Stimulated activated naive CD8-positive, alpha-beta T cell treated with anti-CD3 and anti-CD28 coated beads, Interleukin-15, Interleukin-2, amounts not matched to agents 100 ng/mL and 50 ng/mL, for 24 hours (primary cell): ENCODE data around the gene MYCBPAP.

Experiments used
- H3K27ac Mint-ChIP-seq: one replicate; pipeline ENCODE4 v1.8.0; 2021; ENCODE audit warnings: mild to moderate bottlenecking, mixed read lengths
- H3K27me3 Mint-ChIP-seq: one replicate; pipeline ENCODE4 v1.8.0; 2021; ENCODE audit warnings: mixed read lengths
- H3K36me3 Mint-ChIP-seq: one replicate; pipeline ENCODE4 v1.8.0; 2021; ENCODE audit warnings: low read depth, mixed read lengths
- H3K4me1 Mint-ChIP-seq: one replicate; pipeline ENCODE4 v1.8.0; 2021; ENCODE audit warnings: low read depth, mixed read lengths
- H3K4me3 Mint-ChIP-seq: one replicate; pipeline ENCODE4 v1.8.0; 2021; ENCODE audit warnings: mild to moderate bottlenecking, mixed read lengths
- H3K9me3 Mint-ChIP-seq: one replicate; pipeline ENCODE4 v1.8.0; 2021; ENCODE audit warnings: mixed read lengths

Gene MYCBPAP

DNA sequence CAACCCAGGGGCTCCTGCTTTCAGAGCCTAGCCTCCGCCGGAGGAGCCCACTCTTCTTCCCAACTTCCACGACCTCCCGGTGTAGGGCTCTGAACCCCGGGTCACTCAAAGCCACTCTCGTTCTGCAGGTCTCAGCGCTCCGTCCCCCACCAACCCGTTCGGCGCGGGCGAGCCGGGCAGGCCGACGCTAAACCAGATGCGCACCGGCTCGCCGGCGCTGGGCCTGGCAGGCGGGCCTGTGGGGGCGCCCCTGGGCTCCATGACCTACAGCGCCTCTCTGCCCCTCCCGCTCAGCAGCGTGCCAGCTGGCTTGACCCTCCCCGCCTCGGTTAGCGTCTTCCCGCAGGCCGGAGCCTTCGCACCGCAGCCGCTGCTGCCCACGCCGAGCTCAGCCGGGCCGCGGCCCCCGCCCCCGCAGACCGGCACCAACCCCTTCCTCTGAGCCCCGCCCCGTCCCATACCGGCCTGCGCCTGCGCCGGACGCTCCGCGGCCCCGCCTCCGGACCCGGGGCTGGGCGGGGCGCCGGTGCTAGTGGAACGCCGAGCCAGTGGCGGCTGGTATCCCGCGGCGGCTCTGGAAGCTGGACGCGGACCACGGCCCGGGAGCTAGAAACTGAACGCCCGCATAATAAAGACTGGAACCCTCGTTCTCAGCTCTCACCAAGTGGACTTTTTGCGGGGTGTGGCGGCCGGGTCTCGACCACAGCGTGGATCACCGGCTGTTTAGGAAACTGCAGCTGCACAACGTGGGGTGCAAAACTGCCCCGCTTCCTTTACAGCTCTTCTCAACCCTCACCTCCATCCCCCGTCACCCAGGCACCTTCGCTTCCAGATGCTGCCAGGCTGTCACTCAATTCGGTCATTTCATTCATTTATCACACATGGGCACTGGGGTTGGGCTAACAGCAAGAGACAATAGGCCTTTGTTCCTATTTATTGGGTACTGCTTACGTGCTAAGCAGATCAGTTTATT, 33.8 kb downstream of the MYCBPAP start:
- H3K4me3 Mint-ChIP-seq: peak overlapping the region; percentile 76
- no peaks in the 10 kb centered on the region for H3K9me3 Mint-ChIP-seq
- no peak overlapping the region for H3K27ac Mint-ChIP-seq
- H3K4me1 Mint-ChIP-seq: peaks cover 20% of the 10 kb centered on the region
- H3K36me3 Mint-ChIP-seq: no peaks in the 10 kb centered on the region
- H3K27me3 Mint-ChIP-seq: peaks cover 6% of the 10 kb centered on the region

DNA sequence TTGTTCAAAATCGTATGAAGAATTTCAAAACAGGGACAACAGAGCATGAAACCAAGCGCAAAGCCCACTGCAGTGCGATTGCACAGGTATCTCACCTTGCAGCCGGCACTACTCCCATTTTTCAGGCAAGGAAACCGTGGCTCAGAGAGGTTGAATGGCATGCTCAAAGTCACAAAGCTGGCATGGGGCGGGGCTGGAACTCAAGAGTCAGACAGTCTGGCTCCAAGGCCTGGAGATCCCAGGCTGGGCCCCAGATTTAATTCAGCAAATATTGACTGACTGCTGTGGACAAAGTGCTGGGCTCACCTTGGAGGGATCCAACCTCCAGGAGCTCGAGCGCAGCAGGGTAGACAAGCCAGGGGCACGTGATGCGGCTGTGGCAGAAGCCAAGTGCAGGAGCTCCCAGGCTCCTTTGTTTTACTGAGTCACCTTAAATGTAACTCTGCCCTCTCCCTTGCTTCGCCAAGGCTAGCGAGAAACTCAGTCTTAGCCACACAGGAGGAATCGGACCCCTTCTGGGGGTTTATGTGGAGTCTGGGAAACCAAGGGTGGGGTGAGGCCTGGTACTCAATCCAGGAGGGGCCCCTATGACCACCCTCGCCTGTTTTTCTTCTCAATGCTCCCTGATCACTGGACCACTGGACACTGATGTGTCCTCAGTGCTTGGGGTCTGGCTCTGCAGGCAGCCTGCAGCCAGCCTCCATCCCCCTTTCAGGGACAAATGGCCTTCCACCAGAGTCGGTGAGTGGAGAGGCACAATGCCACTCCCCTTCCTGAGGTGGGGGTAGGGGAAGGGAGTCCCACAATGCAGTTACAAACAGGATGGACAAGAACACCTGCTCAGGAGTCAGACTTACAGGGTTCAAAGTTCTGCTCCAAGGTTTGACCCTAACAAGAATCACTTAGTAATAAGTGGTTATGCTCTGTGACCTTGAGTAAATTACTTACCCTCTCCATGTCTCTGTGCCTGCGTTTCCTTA, 34.8 kb downstream of the MYCBPAP start:
- peak overlapping the region; percentile 17 for H3K27ac Mint-ChIP-seq
- peaks cover 20% of the 10 kb centered on the region for H3K4me1 Mint-ChIP-seq
- no peaks in the 10 kb centered on the region for H3K36me3 Mint-ChIP-seq
- peak overlapping the region; percentile 76 for H3K4me3 Mint-ChIP-seq
- no peaks in the 10 kb centered on the region for H3K9me3 Mint-ChIP-seq
- peaks cover 6% of the 10 kb centered on the region for H3K27me3 Mint-ChIP-seq

DNA sequence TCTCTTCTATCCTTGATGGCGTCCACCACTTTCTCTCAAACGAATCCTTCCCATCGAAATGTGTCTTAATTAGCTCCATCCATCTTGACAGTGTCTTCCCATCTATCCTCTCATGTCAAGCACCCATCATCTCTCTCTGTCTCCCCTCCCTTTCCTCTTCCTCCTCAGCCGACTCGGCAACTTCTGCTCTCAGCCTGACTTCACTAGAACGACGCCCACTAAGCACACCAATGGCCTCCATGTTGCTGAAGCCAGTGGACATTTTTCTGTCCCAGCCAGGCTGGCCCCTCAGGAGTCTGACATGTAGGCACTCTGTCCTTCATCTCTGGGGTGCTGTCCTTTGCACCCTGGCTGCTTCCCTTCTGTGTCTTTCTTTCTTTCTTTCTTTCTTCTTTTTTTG, 36.3 kb downstream of the MYCBPAP start:
- no peak overlapping the region for H3K4me3 Mint-ChIP-seq
- H3K36me3 Mint-ChIP-seq: no peaks in the 10 kb centered on the region
- H3K27me3 Mint-ChIP-seq: peaks cover 6% of the 10 kb centered on the region
- no peaks in the 10 kb centered on the region for H3K9me3 Mint-ChIP-seq
- H3K27ac Mint-ChIP-seq: no peak overlapping the region
- H3K4me1 Mint-ChIP-seq: peaks cover 20% of the 10 kb centered on the region

DNA sequence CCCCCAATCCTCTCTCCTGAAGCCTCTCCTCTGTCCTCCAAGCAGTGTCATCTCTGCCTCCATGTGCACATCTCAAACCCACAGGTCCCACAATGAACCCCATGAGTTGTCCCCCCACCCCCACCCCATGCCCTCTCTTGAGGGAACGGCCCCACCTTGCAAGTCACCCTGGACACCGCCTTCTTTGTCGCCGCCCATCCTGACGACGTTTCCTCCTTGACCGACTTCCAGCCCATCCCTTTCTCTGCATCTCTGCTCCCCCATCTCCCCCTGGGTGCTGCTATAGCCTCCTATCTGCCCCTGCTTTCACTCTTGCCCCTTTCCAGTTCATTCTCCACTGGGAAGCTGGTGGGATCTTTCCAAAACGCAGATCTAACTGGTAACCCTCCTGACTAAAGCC, 37.1 kb downstream of the MYCBPAP start:
- H3K9me3 Mint-ChIP-seq: no peaks in the 10 kb centered on the region
- H3K27ac Mint-ChIP-seq: no peak overlapping the region
- peaks cover 6% of the 10 kb centered on the region for H3K27me3 Mint-ChIP-seq
- H3K4me1 Mint-ChIP-seq: peaks cover 20% of the 10 kb centered on the region
- H3K36me3 Mint-ChIP-seq: no peaks in the 10 kb centered on the region
- H3K4me3 Mint-ChIP-seq: no peak overlapping the region

DNA sequence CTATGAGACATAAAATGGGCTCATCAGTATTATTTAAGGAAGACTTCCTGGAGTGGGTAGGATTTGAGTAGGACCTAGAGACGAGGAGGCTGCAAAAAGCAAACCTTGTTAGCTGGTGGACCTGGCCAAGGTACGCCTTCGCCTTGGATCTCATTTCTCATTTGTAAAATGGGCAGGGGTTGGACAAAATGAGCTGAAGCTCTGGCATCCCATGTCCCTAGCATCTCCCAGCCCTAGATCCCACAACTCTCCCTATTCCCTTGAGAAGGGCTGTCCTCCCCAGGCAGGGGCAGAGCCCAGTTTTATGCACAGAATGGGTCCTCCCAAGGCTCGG, 38.4 kb downstream of the MYCBPAP start:
- H3K27ac Mint-ChIP-seq: no peak overlapping the region
- H3K36me3 Mint-ChIP-seq: no peaks in the 10 kb centered on the region
- no peaks in the 10 kb centered on the region for H3K9me3 Mint-ChIP-seq
- H3K27me3 Mint-ChIP-seq: peaks cover 6% of the 10 kb centered on the region
- H3K4me3 Mint-ChIP-seq: peak overlapping the region; percentile 49
- H3K4me1 Mint-ChIP-seq: peaks cover 15% of the 10 kb centered on the region

DNA sequence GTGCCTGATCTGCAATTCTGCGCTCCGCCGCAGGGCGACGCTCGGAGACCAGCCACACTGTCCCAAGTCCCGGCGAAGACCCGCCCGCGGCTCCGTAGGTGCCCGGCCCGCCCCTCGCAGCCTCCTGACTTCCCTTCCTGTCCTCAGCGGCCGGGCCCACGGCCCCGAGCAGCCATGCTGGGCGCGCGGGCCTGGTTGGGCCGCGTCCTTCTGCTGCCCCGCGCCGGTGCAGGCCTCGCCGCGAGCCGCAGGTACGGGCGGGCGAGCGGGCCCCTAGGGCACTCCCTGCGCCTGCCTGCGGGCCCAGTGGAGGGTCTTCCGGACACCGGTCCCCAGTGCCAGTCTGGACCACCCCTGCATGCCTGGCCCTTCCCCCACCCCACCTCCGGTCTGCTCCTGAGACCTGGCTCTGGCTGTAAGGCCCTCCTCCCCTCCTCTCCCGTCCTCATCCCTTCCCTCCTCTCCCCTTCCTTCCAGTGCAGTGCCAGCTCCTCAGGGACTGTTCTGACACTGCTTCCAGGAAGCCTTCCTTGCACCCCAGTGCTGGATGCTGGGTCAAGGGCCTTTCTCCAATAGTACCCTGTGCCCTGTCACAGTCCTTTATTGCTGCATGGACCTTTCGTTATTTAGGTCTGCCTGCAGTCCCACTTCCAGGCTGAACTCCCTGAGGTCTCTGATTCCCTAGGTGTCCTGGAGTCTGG, 38.9 kb downstream of the MYCBPAP start, which contains the start of gene SPATA20:
SPATA20 (plus strand) TSS at position 140 of the 701 bp plus-strand sequence; CDS start at position 175, 35 bp downstream.
- H3K4me3 Mint-ChIP-seq: peak within 1 kb of the TSS; percentile 81
- H3K27ac Mint-ChIP-seq: peak within 1 kb of the TSS; percentile 31
- H3K4me1 Mint-ChIP-seq: peaks cover 13% of the 10 kb centered on the region
- H3K36me3 Mint-ChIP-seq: no peaks in the 10 kb centered on the region
- H3K27me3 Mint-ChIP-seq: peaks cover 6% of the 10 kb centered on the region
- H3K9me3 Mint-ChIP-seq: no peaks in the 10 kb centered on the region

DNA sequence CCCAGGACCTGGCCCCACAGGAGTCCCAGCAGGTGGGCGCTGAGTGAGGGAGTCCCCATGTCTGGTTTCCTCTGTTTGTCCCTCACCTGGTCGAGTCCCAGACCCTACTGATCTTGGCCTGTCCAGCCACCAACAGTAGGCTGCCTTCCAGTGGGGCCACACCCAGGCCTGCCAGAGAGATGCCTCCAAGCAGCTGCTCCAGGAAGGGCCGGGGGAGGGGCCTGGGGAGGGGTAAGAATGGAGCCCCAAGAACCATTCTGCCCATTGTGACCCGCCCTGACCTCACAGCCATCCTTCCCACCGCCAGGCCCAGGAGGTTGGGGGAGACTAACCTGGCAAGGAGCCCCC, 39.5 kb downstream of the MYCBPAP start:
- no peaks in the 10 kb centered on the region for H3K36me3 Mint-ChIP-seq
- peak overlapping the region; percentile 31 for H3K27ac Mint-ChIP-seq
- peaks cover 6% of the 10 kb centered on the region for H3K27me3 Mint-ChIP-seq
- H3K4me3 Mint-ChIP-seq: peak overlapping the region; percentile 81
- H3K4me1 Mint-ChIP-seq: peaks cover 7% of the 10 kb centered on the region
- H3K9me3 Mint-ChIP-seq: no peaks in the 10 kb centered on the region

DNA sequence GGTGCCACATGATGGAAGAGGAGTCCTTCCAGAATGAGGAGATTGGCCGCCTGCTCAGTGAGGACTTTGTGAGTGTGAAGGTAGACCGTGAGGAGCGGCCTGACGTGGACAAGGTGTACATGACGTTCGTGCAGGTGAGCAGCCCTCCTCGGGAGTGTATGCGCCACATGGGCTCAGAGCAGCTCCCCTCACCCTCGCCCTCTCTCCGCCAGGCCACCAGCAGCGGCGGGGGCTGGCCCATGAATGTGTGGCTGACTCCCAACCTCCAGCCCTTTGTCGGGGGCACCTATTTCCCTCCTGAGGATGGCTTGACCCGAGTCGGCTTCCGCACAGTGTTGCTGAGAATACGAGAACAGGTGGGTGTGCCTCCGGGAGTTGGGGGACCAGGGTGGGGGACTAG, 40.6 kb downstream of the MYCBPAP start:
- H3K27ac Mint-ChIP-seq: no peak overlapping the region
- H3K36me3 Mint-ChIP-seq: no peaks in the 10 kb centered on the region
- peaks cover 6% of the 10 kb centered on the region for H3K27me3 Mint-ChIP-seq
- no peaks in the 10 kb centered on the region for H3K9me3 Mint-ChIP-seq
- H3K4me1 Mint-ChIP-seq: peaks cover 5% of the 10 kb centered on the region
- H3K4me3 Mint-ChIP-seq: no peak overlapping the region

DNA sequence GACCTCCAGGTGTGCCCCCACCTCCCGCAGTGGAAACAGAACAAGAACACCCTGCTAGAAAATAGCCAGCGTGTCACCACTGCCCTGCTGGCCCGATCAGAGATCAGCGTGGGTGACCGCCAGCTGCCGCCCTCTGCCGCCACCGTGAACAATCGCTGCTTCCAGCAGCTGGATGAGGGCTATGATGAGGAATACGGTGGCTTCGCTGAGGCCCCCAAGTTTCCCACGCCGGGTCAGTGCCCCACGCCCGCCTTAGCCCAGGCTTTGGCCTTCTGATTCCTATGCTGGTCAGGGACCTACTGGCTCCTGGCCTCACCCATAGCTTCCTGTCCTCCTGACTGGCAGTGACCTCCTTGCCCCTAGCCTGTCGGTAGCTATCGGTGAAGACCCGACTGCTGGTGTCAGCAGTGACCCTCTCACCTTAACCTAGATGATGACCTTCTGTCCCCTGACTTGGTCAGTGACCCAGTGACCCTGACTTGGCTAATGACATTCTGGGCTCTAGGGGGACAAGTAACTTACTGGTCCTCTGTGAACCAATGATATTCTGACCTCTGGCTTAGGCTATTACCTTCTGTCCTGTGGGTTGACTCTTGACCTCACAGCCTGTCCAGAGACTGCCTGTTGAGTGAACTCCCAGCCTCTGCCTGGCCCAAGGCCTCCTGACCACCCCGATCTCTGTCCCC, 41.2 kb downstream of the MYCBPAP start:
- H3K4me1 Mint-ChIP-seq: peaks cover 5% of the 10 kb centered on the region
- no peaks in the 10 kb centered on the region for H3K36me3 Mint-ChIP-seq
- H3K27ac Mint-ChIP-seq: no peak overlapping the region
- H3K4me3 Mint-ChIP-seq: no peak overlapping the region
- no peaks in the 10 kb centered on the region for H3K9me3 Mint-ChIP-seq
- peaks cover 1% of the 10 kb centered on the region for H3K27me3 Mint-ChIP-seq

DNA sequence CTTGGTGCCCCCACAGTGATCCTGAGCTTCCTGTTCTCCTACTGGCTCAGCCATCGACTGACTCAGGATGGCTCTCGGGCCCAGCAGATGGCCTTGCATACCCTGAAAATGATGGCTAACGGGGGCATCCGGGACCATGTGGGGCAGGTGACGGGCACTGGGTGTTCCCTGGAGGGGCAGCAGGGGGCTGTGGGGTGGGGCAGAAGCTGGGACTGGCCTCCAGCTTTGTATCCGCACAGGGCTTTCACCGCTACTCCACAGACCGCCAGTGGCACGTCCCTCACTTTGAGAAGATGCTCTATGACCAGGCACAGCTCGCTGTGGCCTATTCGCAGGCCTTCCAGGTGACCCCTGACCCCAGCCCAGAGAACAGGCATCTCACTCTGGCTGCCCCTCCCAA, 41.7 kb downstream of the MYCBPAP start:
- no peaks in the 10 kb centered on the region for H3K36me3 Mint-ChIP-seq
- peaks cover 5% of the 10 kb centered on the region for H3K4me1 Mint-ChIP-seq
- no peak overlapping the region for H3K27ac Mint-ChIP-seq
- no peaks in the 10 kb centered on the region for H3K27me3 Mint-ChIP-seq
- no peaks in the 10 kb centered on the region for H3K9me3 Mint-ChIP-seq
- H3K4me3 Mint-ChIP-seq: no peak overlapping the region

DNA sequence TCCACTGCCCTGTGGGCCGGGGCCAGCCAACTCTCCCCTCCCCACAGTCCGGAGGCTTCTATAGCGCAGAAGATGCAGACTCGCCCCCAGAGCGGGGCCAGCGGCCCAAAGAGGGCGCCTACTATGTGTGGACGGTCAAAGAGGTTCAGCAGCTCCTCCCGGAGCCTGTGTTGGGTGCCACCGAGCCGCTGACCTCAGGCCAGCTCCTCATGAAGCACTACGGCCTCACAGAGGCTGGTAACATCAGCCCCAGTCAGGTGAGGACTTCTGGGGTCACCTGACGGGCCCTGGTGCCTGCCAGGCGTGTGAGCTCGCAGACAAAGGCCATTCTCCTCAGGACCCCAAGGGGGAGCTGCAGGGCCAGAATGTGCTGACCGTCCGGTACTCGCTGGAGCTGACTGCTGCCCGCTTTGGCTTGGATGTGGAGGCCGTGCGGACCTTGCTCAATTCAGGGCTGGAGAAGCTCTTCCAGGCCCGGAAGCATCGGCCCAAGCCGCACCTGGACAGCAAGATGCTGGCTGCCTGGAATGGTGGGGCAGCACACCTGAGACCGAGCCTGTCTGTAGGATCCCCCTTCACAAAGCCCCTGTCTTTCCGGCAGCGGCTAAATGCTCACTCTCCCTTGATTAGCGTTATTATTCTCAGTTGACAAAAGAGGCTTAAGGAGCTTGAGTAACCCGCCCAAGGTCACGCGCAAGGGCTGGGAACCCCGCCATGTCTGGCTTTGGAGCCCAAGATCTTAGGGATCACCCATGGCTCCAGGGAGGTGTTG, 42.6 kb downstream of the MYCBPAP start:
- peaks cover 5% of the 10 kb centered on the region for H3K4me1 Mint-ChIP-seq
- H3K27ac Mint-ChIP-seq: no peak overlapping the region
- H3K27me3 Mint-ChIP-seq: no peaks in the 10 kb centered on the region
- H3K4me3 Mint-ChIP-seq: no peak overlapping the region
- no peaks in the 10 kb centered on the region for H3K9me3 Mint-ChIP-seq
- H3K36me3 Mint-ChIP-seq: no peaks in the 10 kb centered on the region

DNA sequence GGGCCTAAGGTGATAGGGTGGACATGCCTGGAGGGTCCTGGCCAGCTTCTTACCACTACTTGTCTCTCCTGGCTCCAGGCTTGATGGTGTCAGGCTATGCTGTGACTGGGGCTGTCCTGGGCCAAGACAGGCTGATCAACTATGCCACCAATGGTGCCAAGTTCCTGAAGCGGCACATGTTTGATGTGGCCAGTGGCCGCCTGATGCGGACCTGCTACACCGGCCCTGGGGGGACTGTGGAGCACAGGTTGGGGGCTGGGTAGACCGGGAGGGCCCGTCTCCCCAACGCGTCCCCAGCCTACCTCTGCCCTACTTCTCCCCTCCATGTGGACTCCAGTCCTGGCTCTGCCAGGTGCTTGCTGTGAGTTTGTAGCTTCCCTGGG, 43.2 kb downstream of the MYCBPAP start:
- Mint-ChIP-seq H3K27me3 (no peaks in the 10 kb centered on the region), H3K9me3 (no peaks in the 10 kb centered on the region), H3K36me3 (no peaks in the 10 kb centered on the region), H3K4me3 (no peak overlapping the region), H3K4me1 (peaks cover 5% of the 10 kb centered on the region), H3K27ac (no peak overlapping the region)

DNA sequence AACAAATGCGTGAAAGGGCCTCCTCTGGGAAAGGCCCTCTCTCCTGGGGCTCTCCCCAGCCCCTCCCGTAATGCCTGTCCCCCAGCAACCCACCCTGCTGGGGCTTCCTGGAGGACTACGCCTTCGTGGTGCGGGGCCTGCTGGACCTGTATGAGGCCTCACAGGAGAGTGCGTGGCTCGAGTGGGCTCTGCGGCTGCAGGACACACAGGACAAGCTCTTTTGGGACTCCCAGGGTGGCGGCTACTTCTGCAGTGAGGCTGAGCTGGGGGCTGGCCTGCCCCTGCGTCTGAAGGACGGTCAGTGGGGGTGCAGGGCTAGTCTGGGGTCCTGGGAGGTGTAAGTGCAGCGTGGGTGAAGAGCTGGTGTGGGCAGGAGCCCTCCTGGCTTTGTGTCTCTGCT, 43.6 kb downstream of the MYCBPAP start:
- H3K4me3 Mint-ChIP-seq: no peak overlapping the region
- H3K36me3 Mint-ChIP-seq: no peaks in the 10 kb centered on the region
- H3K27ac Mint-ChIP-seq: no peak overlapping the region
- H3K4me1 Mint-ChIP-seq: peaks cover under 1% of the 10 kb centered on the region
- H3K27me3 Mint-ChIP-seq: no peaks in the 10 kb centered on the region
- no peaks in the 10 kb centered on the region for H3K9me3 Mint-ChIP-seq
